Measurements from ENCODE around the gene KLHL30.

KLHL30 gene

GRCh38 chr2:238130696-238131628 lies 7.5 kb upstream of the KLHL30 start:
- no peak overlapping the region for H3K4me3 Mint-ChIP-seq

DNA sequence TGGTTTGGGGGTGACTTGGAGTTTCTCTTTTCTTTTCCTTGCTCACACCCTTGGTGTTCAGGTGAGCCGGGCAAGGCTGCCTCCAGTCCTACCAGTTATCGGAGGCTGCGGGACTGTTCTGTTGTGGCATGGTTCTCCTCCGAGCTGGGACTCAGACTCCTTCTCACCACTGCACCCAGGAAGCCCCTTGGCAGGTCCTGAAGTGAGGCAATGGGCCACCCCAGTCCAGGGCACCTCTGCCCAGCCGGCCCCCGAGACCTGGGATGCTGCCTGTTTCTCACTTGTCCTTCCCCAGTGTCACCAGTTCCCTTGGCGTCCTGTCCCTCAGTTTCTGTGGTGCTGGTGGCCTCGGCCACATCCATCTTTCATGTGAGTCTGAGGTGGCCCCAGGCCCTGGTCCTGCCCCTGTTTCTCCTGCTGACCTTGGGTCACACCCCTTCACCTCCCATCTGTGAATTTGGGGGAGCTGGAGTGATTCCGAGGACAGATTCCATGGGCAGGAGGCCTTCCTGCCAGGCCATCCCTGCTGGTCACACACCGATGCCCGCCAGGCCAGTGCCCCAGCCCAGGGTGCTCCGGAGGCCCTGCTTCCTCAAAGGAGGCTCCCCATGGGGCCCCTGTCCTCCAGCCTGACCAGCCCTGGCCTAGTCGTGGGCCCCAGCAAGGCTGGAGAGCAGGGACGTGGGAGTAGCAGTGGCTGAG lies 6.6 kb upstream of the KLHL30 start:
- Mint-ChIP-seq H3K27ac (no peak overlapping the region), H3K27me3 (no peaks in the 10 kb centered on the region), H3K4me3 (no peak overlapping the region), H3K4me1 (ENCODE audit: low read depth) (no peaks in the 10 kb centered on the region), H3K36me3 (ENCODE audit: low read depth) (no peaks in the 10 kb centered on the region), H3K9me3 (no peaks in the 10 kb centered on the region)

More at GRCh38 chr2:238130696-238131628, 7.5 kb upstream of the KLHL30 start:
- H3K4me1 Mint-ChIP-seq (ENCODE audit: low read depth): no peaks in the 10 kb centered on the region
- no peaks in the 10 kb centered on the region for H3K9me3 Mint-ChIP-seq
- no peaks in the 10 kb centered on the region for H3K36me3 Mint-ChIP-seq (ENCODE audit: low read depth)
- no peak overlapping the region for H3K27ac Mint-ChIP-seq
- no peaks in the 10 kb centered on the region for H3K27me3 Mint-ChIP-seq

GRCh38 chr2:238132463-238133450 lies 5.7 kb upstream of the KLHL30 start:
- Mint-ChIP-seq H3K4me1 (ENCODE audit: low read depth) (no peaks in the 10 kb centered on the region), H3K9me3 (no peaks in the 10 kb centered on the region), H3K4me3 (no peak overlapping the region), H3K27me3 (no peaks in the 10 kb centered on the region), H3K27ac (no peak overlapping the region), H3K36me3 (ENCODE audit: low read depth) (no peaks in the 10 kb centered on the region)

DNA sequence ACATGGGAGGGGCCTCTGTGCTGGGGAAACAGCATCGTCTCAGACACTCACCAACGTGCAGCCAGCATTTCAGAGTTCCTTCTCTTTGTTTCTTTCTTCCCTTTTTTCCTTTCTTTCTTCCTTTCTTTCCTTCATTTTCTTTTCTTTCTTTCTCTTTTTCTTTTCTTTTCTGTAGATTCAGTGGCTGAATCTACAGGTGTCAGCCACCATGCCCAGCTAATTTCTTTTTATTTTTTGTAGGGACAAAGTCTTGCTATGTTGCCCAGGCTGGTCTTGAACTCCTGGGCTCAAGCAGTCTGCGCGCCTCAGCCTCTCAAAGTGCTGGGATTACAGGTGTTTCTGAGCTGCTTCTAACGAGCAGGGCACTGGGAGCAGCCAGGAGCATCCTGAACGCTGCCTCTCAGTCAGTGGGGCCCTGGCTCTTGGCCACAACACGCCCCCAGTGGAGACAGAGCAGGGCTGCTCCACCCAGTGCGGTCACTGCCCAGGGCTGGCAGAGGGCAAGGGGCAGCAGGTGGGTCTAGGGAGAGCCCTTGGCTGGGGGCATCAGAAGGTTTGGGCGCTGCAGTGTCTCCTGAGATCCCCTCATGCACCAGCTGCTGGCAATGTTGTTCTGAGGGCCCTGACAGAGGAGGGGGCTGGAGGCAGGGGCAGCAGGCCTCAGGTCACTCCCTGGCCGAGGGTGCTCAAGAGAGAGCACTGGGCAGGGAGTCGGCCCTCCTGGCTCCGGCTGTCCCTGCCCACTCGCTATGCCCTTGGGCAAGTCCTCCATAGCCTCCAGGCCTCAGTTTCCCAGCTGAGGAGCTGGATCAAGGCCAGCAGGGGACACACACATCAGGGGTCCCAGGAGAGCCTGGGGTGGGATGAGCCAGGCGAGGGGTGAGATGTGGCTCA lies 4.7 kb upstream of the KLHL30 start:
- no peak overlapping the region for H3K4me3 Mint-ChIP-seq
- no peaks in the 10 kb centered on the region for H3K4me1 Mint-ChIP-seq (ENCODE audit: low read depth)
- no peaks in the 10 kb centered on the region for H3K9me3 Mint-ChIP-seq
- no peaks in the 10 kb centered on the region for H3K27me3 Mint-ChIP-seq
- no peaks in the 10 kb centered on the region for H3K36me3 Mint-ChIP-seq (ENCODE audit: low read depth)
- no peak overlapping the region for H3K27ac Mint-ChIP-seq

GRCh38 chr2:238134393-238134785 lies 4.1 kb upstream of the KLHL30 start:
- Mint-ChIP-seq H3K4me1 (ENCODE audit: low read depth) (no peaks in the 10 kb centered on the region), H3K27me3 (no peaks in the 10 kb centered on the region), H3K4me3 (no peak overlapping the region), H3K27ac (no peak overlapping the region), H3K9me3 (no peaks in the 10 kb centered on the region), H3K36me3 (ENCODE audit: low read depth) (no peaks in the 10 kb centered on the region)

- no peaks in the 10 kb centered on the region for H3K4me1 Mint-ChIP-seq (ENCODE audit: low read depth)
- H3K36me3 Mint-ChIP-seq (ENCODE audit: low read depth): no peaks in the 10 kb centered on the region
- no peaks in the 10 kb centered on the region for H3K9me3 Mint-ChIP-seq
- no peak overlapping the region for H3K4me3 Mint-ChIP-seq
- H3K27ac Mint-ChIP-seq: no peak overlapping the region
- no peaks in the 10 kb centered on the region for H3K27me3 Mint-ChIP-seq
These were observed 2.8 kb upstream of the KLHL30 start for GRCh38 chr2:238135601-238136150.

- H3K4me1 Mint-ChIP-seq (ENCODE audit: low read depth): peaks cover 5% of the 10 kb centered on the region
- no peak overlapping the region for H3K4me3 Mint-ChIP-seq
- H3K9me3 Mint-ChIP-seq: no peaks in the 10 kb centered on the region
- H3K27me3 Mint-ChIP-seq: no peaks in the 10 kb centered on the region
- no peaks in the 10 kb centered on the region for H3K36me3 Mint-ChIP-seq (ENCODE audit: low read depth)
- H3K27ac Mint-ChIP-seq: no peak overlapping the region
These were observed 1.5 kb upstream of the KLHL30 start for GRCh38 chr2:238136820-238137537.

GRCh38 chr2:238137885-238138284 lies 583 bp upstream of the KLHL30 start:
- H3K36me3 Mint-ChIP-seq (ENCODE audit: low read depth): no peaks in the 10 kb centered on the region
- H3K9me3 Mint-ChIP-seq: no peaks in the 10 kb centered on the region
- H3K27ac Mint-ChIP-seq: no peak overlapping the region
- H3K27me3 Mint-ChIP-seq: no peaks in the 10 kb centered on the region
- no peak overlapping the region for H3K4me3 Mint-ChIP-seq
- H3K4me1 Mint-ChIP-seq (ENCODE audit: low read depth): peaks cover 6% of the 10 kb centered on the region

GRCh38 chr2:238139196-238140039 lies 950 bp downstream of the KLHL30 start:
- no peaks in the 10 kb centered on the region for H3K27me3 Mint-ChIP-seq
- no peak overlapping the region for H3K27ac Mint-ChIP-seq
- H3K4me3 Mint-ChIP-seq: no peak overlapping the region
- no peaks in the 10 kb centered on the region for H3K36me3 Mint-ChIP-seq (ENCODE audit: low read depth)
- peaks cover 6% of the 10 kb centered on the region for H3K4me1 Mint-ChIP-seq (ENCODE audit: low read depth)
- H3K9me3 Mint-ChIP-seq: no peaks in the 10 kb centered on the region

GRCh38 chr2:238140040-238140439 lies 1.6 kb downstream of the KLHL30 start:
- no peak overlapping the region for H3K4me3 Mint-ChIP-seq
- H3K9me3 Mint-ChIP-seq: no peaks in the 10 kb centered on the region

GRCh38 chr2:238140721-238141540 lies 2.5 kb downstream of the KLHL30 start:
- Mint-ChIP-seq H3K27ac (no peak overlapping the region), H3K4me3 (no peak overlapping the region), H3K27me3 (no peaks in the 10 kb centered on the region), H3K36me3 (ENCODE audit: low read depth) (no peaks in the 10 kb centered on the region), H3K9me3 (no peaks in the 10 kb centered on the region), H3K4me1 (ENCODE audit: low read depth) (peaks cover 6% of the 10 kb centered on the region)

More at GRCh38 chr2:238140040-238140439, 1.6 kb downstream of the KLHL30 start:
- Mint-ChIP-seq H3K4me1 (ENCODE audit: low read depth) (peaks cover 6% of the 10 kb centered on the region), H3K27me3 (no peaks in the 10 kb centered on the region), H3K36me3 (ENCODE audit: low read depth) (no peaks in the 10 kb centered on the region), H3K27ac (no peak overlapping the region)

Data from stimulated activated naive CD8-positive, alpha-beta T cell treated with anti-CD3 and anti-CD28 coated beads, Interleukin-15, Interleukin-2, amounts not matched to agents 100 ng/mL and 50 ng/mL, for 24 hours (primary cell).